ENCODE results near the gene C2CD2L.
A peak's percentile ranks its signal among the peaks of the same experiment; 100 is the strongest.
"Not testable (repeated sequence)": the region's sequence is repeated elsewhere in the genome, so short reads cannot be mapped to it uniquely, and the experiment has no call there.

Gene C2CD2L

DNA sequence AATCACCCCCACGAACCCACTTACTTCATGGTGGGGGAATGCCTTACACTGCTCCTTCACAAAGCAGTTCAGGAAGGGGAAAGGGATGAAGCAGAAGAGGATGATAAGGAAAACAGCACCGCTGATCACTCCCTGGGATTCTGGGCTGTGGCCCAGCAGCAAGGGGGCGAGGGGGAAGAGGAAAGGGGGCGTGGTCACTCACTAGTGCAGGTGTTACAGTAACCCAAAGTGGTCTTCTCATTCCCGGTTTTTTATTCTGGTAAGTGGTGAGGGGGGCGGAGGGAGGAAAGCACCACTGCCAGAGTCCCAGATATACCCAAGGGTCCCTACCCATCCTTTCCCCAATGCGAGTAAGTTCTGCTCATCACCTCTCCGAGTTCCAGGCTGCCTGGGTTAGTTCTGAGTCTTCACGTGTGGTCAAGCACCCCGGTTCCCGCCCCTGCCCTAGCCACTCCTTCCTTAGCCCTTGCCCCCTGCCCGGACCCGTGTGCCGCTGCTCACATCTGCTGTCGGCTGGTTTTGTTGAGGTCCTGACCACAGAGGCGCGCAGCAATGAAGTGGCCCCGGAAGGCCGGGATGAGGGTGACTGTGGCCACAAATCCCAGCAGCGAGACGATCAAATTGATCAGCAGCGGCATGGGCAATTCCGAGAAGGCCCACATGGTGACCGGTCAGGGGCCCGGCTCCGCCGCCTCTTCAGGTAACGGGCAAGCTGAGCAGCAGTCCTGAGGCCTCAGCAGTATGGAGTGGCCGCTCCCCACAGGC, 6.0 kb upstream of the C2CD2L start:
- peak overlapping the region; percentile 97 for H3K27ac ChIP-seq
- DNase-seq (ENCODE audit: low spot score): no peak

DNA sequence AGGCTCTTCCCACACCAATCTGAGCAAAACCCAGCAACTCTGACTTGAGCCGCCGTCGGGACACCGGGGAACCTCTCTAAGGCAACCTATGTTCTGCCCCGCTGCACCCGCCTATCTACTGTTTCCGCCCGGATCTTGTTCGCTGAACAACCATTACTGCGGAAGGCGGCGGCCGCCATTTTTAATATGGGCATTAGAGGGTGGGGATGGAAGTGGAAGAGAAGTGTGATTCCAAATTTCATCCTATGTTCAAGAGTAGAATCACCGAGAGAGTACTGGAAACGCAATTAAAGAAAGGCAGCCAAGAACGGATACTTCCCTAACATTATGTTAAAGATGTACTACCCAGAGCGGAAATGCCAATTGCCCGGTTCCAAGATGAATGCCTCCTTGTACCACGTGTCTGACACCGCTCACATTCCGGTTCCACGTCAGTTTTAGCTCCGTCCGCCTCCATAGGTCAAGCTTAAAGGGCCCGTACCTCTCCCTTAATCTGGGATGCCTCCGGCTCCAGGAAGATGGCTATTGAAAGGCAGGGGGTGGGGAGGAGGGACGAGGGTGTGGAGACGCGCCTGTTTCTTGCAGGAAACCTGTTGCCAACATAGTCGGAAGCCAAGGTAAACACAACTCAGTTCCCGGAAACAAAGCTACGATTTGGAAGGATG, 5.3 kb upstream of the C2CD2L start, which contains the start of gene DPAGT1:
Gene DPAGT1 (minus strand): TSS at position 95 of the 665 bp plus-strand sequence. CDS start 198 bp downstream, outside the sequence.
- ChIA-PET POLR2A (ENCODE audit: low non-redundant PET) (interaction anchor here (0.6 to 1.0 kb wide), 3 partner anchors 16 to 68 kb away, joined by 3 to 12 read pairs (median 6); partner anchors contain the start of gene HMBS), CTCF (interaction anchor here (0.8 to 1.5 kb wide), 2 partner anchors 43 to 222 kb away, joined by 3 read pairs; no protein-coding TSS in a partner anchor)
- peak; percentile 92 for DNase-seq (ENCODE audit: low spot score)
- peak within 1 kb of the TSS; percentile 97 for H3K27ac ChIP-seq
- TF ChIP-seq, protein P1, sequence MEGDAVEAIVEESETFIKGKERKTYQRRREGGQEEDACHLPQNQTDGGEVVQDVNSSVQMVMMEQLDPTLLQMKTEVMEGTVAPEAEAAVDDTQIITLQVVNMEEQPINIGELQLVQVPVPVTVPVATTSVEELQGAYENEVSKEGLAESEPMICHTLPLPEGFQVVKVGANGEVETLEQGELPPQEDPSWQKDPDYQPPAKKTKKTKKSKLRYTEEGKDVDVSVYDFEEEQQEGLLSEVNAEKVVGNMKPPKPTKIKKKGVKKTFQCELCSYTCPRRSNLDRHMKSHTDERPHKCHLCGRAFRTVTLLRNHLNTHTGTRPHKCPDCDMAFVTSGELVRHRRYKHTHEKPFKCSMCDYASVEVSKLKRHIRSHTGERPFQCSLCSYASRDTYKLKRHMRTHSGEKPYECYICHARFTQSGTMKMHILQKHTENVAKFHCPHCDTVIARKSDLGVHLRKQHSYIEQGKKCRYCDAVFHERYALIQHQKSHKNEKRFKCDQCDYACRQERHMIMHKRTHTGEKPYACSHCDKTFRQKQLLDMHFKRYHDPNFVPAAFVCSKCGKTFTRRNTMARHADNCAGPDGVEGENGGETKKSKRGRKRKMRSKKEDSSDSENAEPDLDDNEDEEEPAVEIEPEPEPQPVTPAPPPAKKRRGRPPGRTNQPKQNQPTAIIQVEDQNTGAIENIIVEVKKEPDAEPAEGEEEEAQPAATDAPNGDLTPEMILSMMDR (conservative IDR thresholded peaks at IDR 0.05; ENCODE audit: low read depth): no peak

More for the DNA sequence above, 6.0 kb upstream of the C2CD2L start:
- POLR2A ChIA-PET (ENCODE audit: low non-redundant PET): interaction anchor here (0.6 kb wide), 1 partner anchor 15 kb away, joined by 6 read pairs; no protein-coding TSS in a partner anchor
- TF ChIP-seq, protein P1 (conservative IDR thresholded peaks at IDR 0.05; ENCODE audit: low read depth): no peak
- CTCF ChIA-PET: interaction anchor here (1.5 kb wide), 1 partner anchor 44 kb away, joined by 3 read pairs; no protein-coding TSS in a partner anchor

DNA sequence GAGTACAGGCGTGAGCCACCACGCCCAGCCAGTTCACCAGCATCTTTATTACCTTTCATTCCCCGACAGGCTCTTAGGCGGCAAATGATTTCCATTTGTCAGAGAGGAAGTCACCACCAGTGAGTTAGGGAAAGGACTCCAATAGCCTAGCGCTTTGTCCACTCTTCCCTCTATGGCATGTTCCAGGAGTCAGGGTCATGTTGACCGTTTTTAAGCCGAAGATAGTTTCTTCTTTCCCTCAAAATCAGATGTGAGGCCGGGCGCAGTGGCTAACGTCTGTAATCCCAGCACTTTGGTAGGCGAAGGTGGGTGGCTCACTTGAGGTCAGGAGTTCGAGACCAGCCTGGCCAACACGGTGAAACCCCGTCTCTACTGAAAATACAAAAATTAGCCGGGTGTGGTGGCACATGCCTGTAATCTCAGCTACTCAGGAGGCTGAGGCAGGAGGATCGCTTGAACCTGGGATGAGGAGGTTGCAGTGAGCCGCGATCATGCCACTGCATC, 3.9 kb upstream of the C2CD2L start:
- CTCF ChIA-PET: interaction anchor here (0.6 to 1.5 kb wide), 4 partner anchors 39 to 1066 kb away, joined by 3 to 5 read pairs (median 3); no protein-coding TSS in a partner anchor
- H3K27ac ChIP-seq: peak overlapping the region; percentile 97
- POLR2A ChIA-PET (ENCODE audit: low non-redundant PET): interaction anchor here (0.7 to 1.0 kb wide), 3 partner anchors 18 to 367 kb away, joined by 10 to 12 read pairs (median 12); partner anchors contain the start of gene HMBS
- DNase-seq (ENCODE audit: low spot score): not testable (repeated sequence)

DNA sequence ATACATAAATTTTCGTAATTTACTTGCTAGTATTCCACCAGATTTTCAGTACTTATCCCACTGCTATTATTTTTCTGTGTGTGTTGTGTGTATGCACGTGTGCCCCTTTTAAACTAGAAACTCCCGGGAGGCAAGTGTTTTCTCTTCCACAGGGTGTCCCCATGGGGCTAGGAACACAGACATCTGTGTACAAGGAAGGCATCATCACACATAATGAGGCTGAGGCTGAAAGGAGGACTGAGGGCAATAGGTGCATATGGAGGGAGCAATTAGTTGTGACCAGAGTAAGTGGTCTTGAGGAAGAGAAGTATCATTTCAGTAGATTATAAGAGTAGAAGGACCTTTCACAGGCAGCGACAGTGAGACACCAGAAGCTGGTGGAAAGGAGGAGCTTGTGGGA, 3.4 kb upstream of the C2CD2L start:
- H3K27ac ChIP-seq: peak overlapping the region; percentile 97
- no peak for DNase-seq (ENCODE audit: low spot score)
- ChIA-PET CTCF (no interaction called here), POLR2A (ENCODE audit: low non-redundant PET) (no interaction called here)
- TF ChIP-seq, protein P1 (conservative IDR thresholded peaks at IDR 0.05; ENCODE audit: low read depth): no peak

DNA sequence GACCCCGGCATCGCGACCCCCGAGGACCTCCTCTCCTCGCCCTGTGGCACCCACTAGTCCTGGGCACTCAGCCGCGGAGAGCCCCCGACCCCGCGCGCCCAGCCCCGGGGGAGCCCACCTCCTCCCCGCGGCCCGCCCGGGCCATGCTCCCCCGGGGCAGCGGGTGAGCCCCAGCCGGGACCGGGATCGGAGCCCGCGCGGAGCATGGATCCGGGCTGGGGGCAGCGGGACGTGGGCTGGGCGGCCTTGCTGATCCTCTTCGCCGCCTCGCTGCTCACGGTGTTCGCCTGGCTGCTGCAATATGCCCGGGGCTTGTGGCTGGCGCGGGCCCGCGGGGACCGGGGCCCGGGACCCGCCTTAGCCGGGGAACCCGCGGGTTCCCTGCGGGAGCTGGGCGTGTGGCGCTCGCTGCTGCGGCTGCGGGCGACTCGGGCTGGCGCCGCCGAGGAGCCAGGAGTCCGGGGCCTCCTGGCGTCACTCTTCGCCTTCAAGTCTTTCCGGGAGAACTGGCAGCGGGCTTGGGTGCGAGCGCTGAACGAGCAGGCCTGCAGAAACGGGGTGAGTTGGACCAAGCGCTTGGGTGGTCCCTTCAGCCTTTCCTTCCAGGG, 498 bp downstream of the C2CD2L start:
- DNase-seq (ENCODE audit: low spot score): peak; percentile 24
- peak overlapping the region; percentile 87 for H3K27ac ChIP-seq
- TF ChIP-seq, protein P1 (conservative IDR thresholded peaks at IDR 0.05; ENCODE audit: low read depth): no peak
- POLR2A ChIA-PET (ENCODE audit: low non-redundant PET): interaction anchor here (0.5 kb wide), 1 partner anchor 11 kb away, joined by 4 read pairs; no protein-coding TSS in a partner anchor
- CTCF ChIA-PET: interaction anchor here (1.0 to 1.1 kb wide), 2 partner anchors 12 to 98 kb away, joined by 3 read pairs; partner anchors contain the start of gene CBL

DNA sequence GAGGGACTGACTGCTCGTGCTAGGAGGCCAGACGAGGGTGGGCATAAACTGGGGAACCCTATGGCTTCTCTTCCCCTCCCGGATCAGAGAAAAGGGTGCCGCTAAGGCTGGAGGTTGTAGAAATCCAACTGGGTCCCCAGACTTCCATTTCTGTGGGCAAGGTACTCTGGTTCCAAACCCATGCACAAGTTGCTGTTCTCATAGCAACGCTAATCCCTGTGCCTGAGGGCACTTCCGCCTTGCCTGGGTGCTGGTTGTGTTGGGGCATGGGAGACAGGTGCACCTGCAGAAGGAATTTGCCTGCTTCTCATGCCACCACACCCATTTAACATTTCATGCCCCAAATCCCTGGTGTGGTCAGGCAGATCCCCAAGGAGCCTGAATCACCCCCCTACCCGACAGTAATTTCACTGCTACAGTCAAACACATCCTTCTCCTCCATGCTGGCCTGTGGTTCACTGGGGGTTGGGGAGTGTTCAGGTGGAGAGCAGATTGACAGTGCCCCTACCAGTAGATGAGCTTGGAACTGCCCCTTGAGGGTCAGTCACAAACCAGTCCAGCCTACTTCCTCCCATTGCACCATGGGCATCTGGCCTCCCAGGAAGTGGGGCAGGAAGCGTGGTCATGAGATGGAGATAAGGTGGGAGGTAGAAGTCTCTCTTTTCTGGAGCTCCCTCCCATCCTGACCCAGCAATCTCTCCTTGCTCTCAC, 1.2 kb downstream of the C2CD2L start:
- peak overlapping the region; percentile 87 for H3K27ac ChIP-seq
- POLR2A ChIA-PET (ENCODE audit: low non-redundant PET): interaction anchor here (0.5 kb wide), 1 partner anchor 11 kb away, joined by 4 read pairs; no protein-coding TSS in a partner anchor
- TF ChIP-seq, protein P1 (conservative IDR thresholded peaks at IDR 0.05; ENCODE audit: low read depth): no peak
- CTCF ChIA-PET: interaction anchor here (0.5 kb wide), 1 partner anchor 12 kb away, joined by 3 read pairs; no protein-coding TSS in a partner anchor
- peak; percentile 81 for DNase-seq (ENCODE audit: low spot score)

Data from RWPE1 (cell line).